Natural killer cell (primary cell): ENCODE data around the gene DIRAS1. TPM values are rescaled to one million over a fixed set of nuclear protein-coding genes. Genes with fewer than 3 reads are reported as not detected.

Experiments used
- ATAC-seq, 3 donors: fragments of 150-1000 bp in 2 of 3; fragments of 200-7000 bp in 1 of 3; cut with Tn5 transposase; 1 replicate in 1 of 3; 2 replicates in 2 of 3; pipeline ENCODE4 v1.10.0; 2021; ENCODE audit warnings: mild to moderate bottlenecking in 2 of 3, moderate library complexity in 2 of 3
- DNase-seq, 2 donors: peaks; one replicate each; pipeline versions ENCODE4 v3.0.0 to v3.0.0-alpha.2; 2013 to 2021; ENCODE audit warnings: mixed read lengths in 1 of 2
- H3K27ac ChIP-seq: one replicate; pipeline ENCODE4 v1.5.1; 2013; ENCODE audit warnings: mild to moderate bottlenecking, low read length
- H3K27me3 ChIP-seq: one replicate; pipeline ENCODE4 v1.6.1; 2013; ENCODE audit warnings: low read length; ENCODE audit not compliant: control insufficient read depth, insufficient read depth
- H3K36me3 ChIP-seq: one replicate; pipeline ENCODE4 v1.6.1; 2013; ENCODE audit warnings: low read length; ENCODE audit not compliant: control insufficient read depth, insufficient read depth
- H3K4me1 ChIP-seq: one replicate; pipeline ENCODE4 v1.6.1; 2013; ENCODE audit warnings: low read length; ENCODE audit not compliant: control insufficient read depth, insufficient read depth
- H3K4me3 ChIP-seq: one replicate; pipeline ENCODE4 v1.5.1; 2013; ENCODE audit warnings: low read length
- H3K9me3 ChIP-seq: one replicate; pipeline ENCODE4 v1.6.1; 2013; ENCODE audit warnings: low read length; ENCODE audit not compliant: control insufficient read depth, insufficient read depth
- H3K27ac Mint-ChIP-seq, 2 donors: one replicate each; pipeline ENCODE4 v1.8.0; 2022; ENCODE audit warnings: mild to moderate bottlenecking in 2 of 2, mixed read lengths in 2 of 2, moderate library complexity in 1 of 2
- H3K27me3 Mint-ChIP-seq, 2 donors: one replicate each; pipeline ENCODE4 v1.8.0; 2022; ENCODE audit warnings: low read depth in 2 of 2, mixed read lengths in 2 of 2
- H3K36me3 Mint-ChIP-seq: one replicate; pipeline ENCODE4 v1.8.0; 2022; ENCODE audit warnings: mixed read lengths
- H3K4me1 Mint-ChIP-seq, 2 donors: one replicate each; pipeline ENCODE4 v1.8.0; 2022; ENCODE audit warnings: mixed read lengths in 2 of 2
- H3K4me3 Mint-ChIP-seq: one replicate; pipeline ENCODE4 v1.8.0; 2022; ENCODE audit warnings: mild to moderate bottlenecking, moderate library complexity, mixed read lengths
- H3K9me3 Mint-ChIP-seq, 2 donors: one replicate each; pipeline ENCODE4 v1.8.0; 2022; ENCODE audit warnings: mixed read lengths in 2 of 2
- CTCF ChIP-seq: fragments of 200-600 bp; IDR thresholded peaks from one replicate; pipeline ENCODE4 v1.8.0; 2022; ENCODE audit warnings: antibody characterized with exemption
- WGBS: methylation state at CpG from one replicate; pipeline ENCODE4 v1.1.7; 2013; ENCODE audit warnings: missing lambda C conversion rate; ENCODE audit not compliant: insufficient coverage; 5-methylcytosine and 5-hydroxymethylcytosine counted together
- intact Hi-C: fragments of 100-400 bp; cut with micrococcal nuclease; formaldehyde crosslinking; loops from one replicate; pipeline ENCODE4 v1.14.2; 2022
- total RNA-seq, 4 donors: library from RNA; stranded (reverse); fragments of 120-200 nt in 1 of 4; gene quantifications; one replicate each; pipeline versions ENCODE4 v1.2.3 to v1.2.4, GENCODE V29; 2013 to 2022

Gene DIRAS1
- total RNA-seq, 3 donors from 2014 or later (not counting 1 experiment from before 2014, with no cell fraction given), result 0.12 to 0.48 (median 0.18) TPM

GRCh38 chr19:2724148-2724557 is 3.0 kb upstream of the DIRAS1 start:
- no peak overlapping the region for H3K27ac Mint-ChIP-seq
- TF ChIP-seq CTCF, result no peak
- no peak overlapping the region for H3K4me3 Mint-ChIP-seq
- Histone ChIP-seq H3K4me1 (peaks cover 21% of the 10 kb centered on the region), H3K27ac (no peak overlapping the region), H3K27me3 (peaks cover 17% of the 10 kb centered on the region), H3K9me3 (no peaks in the 10 kb centered on the region), H3K4me3 (no peak overlapping the region), H3K36me3 (no peaks in the 10 kb centered on the region)
- no peaks in the 10 kb centered on the region for H3K9me3 Mint-ChIP-seq
- 72% methylated on average over 7 of the region's 7 CpGs for WGBS
- intact Hi-C loops, result no loop called here
- peaks cover 8 to 15% of the 10 kb centered on the region in 2 donors for H3K27me3 Mint-ChIP-seq
- no peak for DNase-seq
- no peaks in the 10 kb centered on the region for H3K36me3 Mint-ChIP-seq
- ATAC-seq, result no peak
- H3K4me1 Mint-ChIP-seq, result peaks cover 5% of the 10 kb centered on the region in 2 donors

- no peak overlapping the region for H3K4me3 ChIP-seq
- peaks cover 5% of the 10 kb centered on the region in 2 donors for H3K4me1 Mint-ChIP-seq
- H3K36me3 Mint-ChIP-seq, result no peaks in the 10 kb centered on the region
- 92% methylated on average over 14 of the region's 14 CpGs for WGBS
- TF ChIP-seq CTCF, result no peak
- ATAC-seq (no peak), DNase-seq (no peak)
- H3K27ac ChIP-seq, result no peak overlapping the region
- H3K27me3 Mint-ChIP-seq, result peaks cover 8 to 15% of the 10 kb centered on the region in 2 donors
- H3K9me3 Mint-ChIP-seq, result no peaks in the 10 kb centered on the region
- intact Hi-C loops, result no loop called here
- no peak overlapping the region for H3K4me3 Mint-ChIP-seq
- H3K36me3 ChIP-seq, result no peaks in the 10 kb centered on the region
- peaks cover 17% of the 10 kb centered on the region for H3K27me3 ChIP-seq
- no peak overlapping the region for H3K27ac Mint-ChIP-seq
- H3K4me1 ChIP-seq, result peaks cover 21% of the 10 kb centered on the region
- H3K9me3 ChIP-seq, result no peaks in the 10 kb centered on the region
These were observed 2.6 kb upstream of the DIRAS1 start for GRCh38 chr19:2723747-2724146.

- intact Hi-C loops, result no loop called here
- no peak overlapping the region for H3K27ac Mint-ChIP-seq
- H3K27me3 ChIP-seq, result peaks cover 17% of the 10 kb centered on the region
These were observed 2.2 kb upstream of the DIRAS1 start for GRCh38 chr19:2723345-2723715.

More at GRCh38 chr19:2723345-2723715, 2.2 kb upstream of the DIRAS1 start:
- Histone ChIP-seq H3K36me3 (no peaks in the 10 kb centered on the region), H3K9me3 (no peaks in the 10 kb centered on the region), H3K4me1 (peaks cover 21% of the 10 kb centered on the region), H3K27ac (no peak overlapping the region), H3K4me3 (no peak overlapping the region)
- Mint-ChIP-seq H3K9me3 (no peaks in the 10 kb centered on the region), H3K27me3 (peaks cover 8 to 15% of the 10 kb centered on the region in 2 donors), H3K4me1 (peaks cover 5% of the 10 kb centered on the region in 2 donors), H3K4me3 (no peak overlapping the region), H3K36me3 (no peaks in the 10 kb centered on the region)
- no peak for DNase-seq
- no peak for TF ChIP-seq CTCF
- WGBS, result 91% methylated on average over 13 of the region's 13 CpGs
- no peak for ATAC-seq
